ENCODE measurements around the gene NFXL1. TPM values are rescaled to one million over a fixed set of nuclear protein-coding genes. Genes with fewer than 3 reads are reported as not detected.

NFXL1 gene
- total and polyA plus RNA-seq, 2 experiments from 2014 or later, result 8.6 to 14.4 TPM

DNA sequence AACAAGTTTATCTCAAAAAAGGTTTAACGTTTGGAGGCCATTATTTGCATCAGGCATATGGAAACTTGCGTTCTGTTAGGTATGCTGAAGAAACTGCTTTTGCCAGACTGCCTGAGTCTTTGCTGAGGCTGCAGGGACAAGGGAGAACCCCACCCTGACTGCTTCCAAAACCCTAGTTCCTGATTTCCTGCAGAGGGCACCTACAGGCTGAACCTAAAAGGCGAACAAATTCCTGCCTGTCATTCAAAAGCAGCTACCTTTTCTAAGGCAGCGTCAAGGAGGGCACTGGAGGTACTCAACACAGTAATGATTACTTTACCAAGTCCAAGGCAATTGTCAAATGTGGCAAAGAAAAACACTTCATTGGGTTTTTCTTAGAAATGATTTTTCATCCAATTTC, 75.9 kb downstream of the NFXL1 start:
- H3K9me3 ChIP-seq (ENCODE audit: low read depth), result no peaks in the 10 kb centered on the region
- H3K36me3 ChIP-seq, result no peaks in the 10 kb centered on the region
- no peaks in the 10 kb centered on the region for H3K27me3 ChIP-seq
- TF ChIP-seq, protein P1, sequence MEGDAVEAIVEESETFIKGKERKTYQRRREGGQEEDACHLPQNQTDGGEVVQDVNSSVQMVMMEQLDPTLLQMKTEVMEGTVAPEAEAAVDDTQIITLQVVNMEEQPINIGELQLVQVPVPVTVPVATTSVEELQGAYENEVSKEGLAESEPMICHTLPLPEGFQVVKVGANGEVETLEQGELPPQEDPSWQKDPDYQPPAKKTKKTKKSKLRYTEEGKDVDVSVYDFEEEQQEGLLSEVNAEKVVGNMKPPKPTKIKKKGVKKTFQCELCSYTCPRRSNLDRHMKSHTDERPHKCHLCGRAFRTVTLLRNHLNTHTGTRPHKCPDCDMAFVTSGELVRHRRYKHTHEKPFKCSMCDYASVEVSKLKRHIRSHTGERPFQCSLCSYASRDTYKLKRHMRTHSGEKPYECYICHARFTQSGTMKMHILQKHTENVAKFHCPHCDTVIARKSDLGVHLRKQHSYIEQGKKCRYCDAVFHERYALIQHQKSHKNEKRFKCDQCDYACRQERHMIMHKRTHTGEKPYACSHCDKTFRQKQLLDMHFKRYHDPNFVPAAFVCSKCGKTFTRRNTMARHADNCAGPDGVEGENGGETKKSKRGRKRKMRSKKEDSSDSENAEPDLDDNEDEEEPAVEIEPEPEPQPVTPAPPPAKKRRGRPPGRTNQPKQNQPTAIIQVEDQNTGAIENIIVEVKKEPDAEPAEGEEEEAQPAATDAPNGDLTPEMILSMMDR (IDR thresholded peaks at IDR 0.05; ENCODE audit: low read depth, low read length), result peak; percentile 5
- peak overlapping the region; percentile 82 for H3K4me3 ChIP-seq
- H3K4me1 ChIP-seq (ENCODE audit: low read depth), result peaks cover 31% of the 10 kb centered on the region
- H3K27ac ChIP-seq, result peak overlapping the region; percentile 92
- peak in 1 of 2 donors; percentile 36 for DNase-seq (ENCODE audit: low read depth in 1 of 2, low spot score in 1 of 2)

GRCh38 chr4:47837908-47838294, 76.5 kb downstream of the NFXL1 start, which contains the start of gene CORIN:
TSS of gene CORIN (minus strand) at chr4:47838067. CDS start at chr4:47837949, 118 bp downstream.
- TF ChIP-seq, protein P1 (IDR thresholded peaks at IDR 0.05; ENCODE audit: low read depth, low read length), result no peak
- H3K9me3 ChIP-seq (ENCODE audit: low read depth), result no peaks in the 10 kb centered on the region
- peak within 1 kb of the TSS; percentile 82 for H3K4me3 ChIP-seq
- H3K4me1 ChIP-seq (ENCODE audit: low read depth), result peaks cover 31% of the 10 kb centered on the region
- H3K36me3 ChIP-seq, result no peaks in the 10 kb centered on the region
- peak within 1 kb of the TSS; percentile 92 for H3K27ac ChIP-seq
- H3K27me3 ChIP-seq, result no peaks in the 10 kb centered on the region
- DNase-seq (ENCODE audit: low read depth in 1 of 2, low spot score in 1 of 2), result peak in 1 of 2 donors; percentile 34

GRCh38 chr4:47837094-47837907, 77.1 kb downstream of the NFXL1 start:
- TF ChIP-seq, protein P1 (IDR thresholded peaks at IDR 0.05; ENCODE audit: low read depth, low read length), result no peak
- Histone ChIP-seq H3K27ac (peak overlapping the region; percentile 92), H3K4me1 (ENCODE audit: low read depth) (peaks cover 31% of the 10 kb centered on the region), H3K27me3 (no peaks in the 10 kb centered on the region), H3K36me3 (no peaks in the 10 kb centered on the region), H3K4me3 (peak overlapping the region; percentile 82), H3K9me3 (ENCODE audit: low read depth) (no peaks in the 10 kb centered on the region)
- DNase-seq (ENCODE audit: low read depth in 1 of 2, low spot score in 1 of 2), result peak; percentile 19 to 75

GRCh38 chr4:47836641-47837093, 77.7 kb downstream of the NFXL1 start:
- H3K27ac ChIP-seq, result peak overlapping the region; percentile 92
- peaks cover 37% of the 10 kb centered on the region for H3K4me1 ChIP-seq (ENCODE audit: low read depth)
- no peaks in the 10 kb centered on the region for H3K36me3 ChIP-seq
- TF ChIP-seq, protein P1 (IDR thresholded peaks at IDR 0.05; ENCODE audit: low read depth, low read length), result peak; percentile 75
- H3K9me3 ChIP-seq (ENCODE audit: low read depth), result no peaks in the 10 kb centered on the region
- no peaks in the 10 kb centered on the region for H3K27me3 ChIP-seq
- peak; percentile 83 to 91 for DNase-seq (ENCODE audit: low read depth in 1 of 2, low spot score in 1 of 2)
- peak overlapping the region; percentile 82 for H3K4me3 ChIP-seq

DNA sequence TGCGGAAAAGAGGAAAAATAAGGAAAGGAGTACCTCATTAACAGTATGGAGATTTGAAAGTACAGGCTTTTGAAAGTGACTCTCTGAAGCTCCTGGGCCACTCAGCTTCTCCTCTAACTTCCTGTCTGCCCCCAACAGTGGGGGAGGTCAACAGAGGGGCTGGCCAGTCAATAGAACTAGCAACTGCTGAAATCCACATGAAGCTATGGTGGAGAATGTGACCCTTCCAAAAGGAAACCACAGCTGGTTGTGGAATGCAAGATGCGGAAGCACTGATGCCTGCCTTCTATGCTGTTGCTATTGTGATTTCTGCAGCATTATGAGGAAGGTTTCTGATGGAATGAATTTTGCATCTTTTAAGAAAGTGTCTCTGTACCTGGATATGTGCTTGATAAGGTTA, 78.9 kb downstream of the NFXL1 start:
- Histone ChIP-seq H3K4me1 (ENCODE audit: low read depth) (peaks cover 48% of the 10 kb centered on the region), H3K27me3 (no peaks in the 10 kb centered on the region), H3K9me3 (ENCODE audit: low read depth) (no peaks in the 10 kb centered on the region), H3K36me3 (no peaks in the 10 kb centered on the region), H3K4me3 (peak overlapping the region; percentile 82), H3K27ac (peak overlapping the region; percentile 92)
- TF ChIP-seq, protein P1 (IDR thresholded peaks at IDR 0.05; ENCODE audit: low read depth, low read length), result no peak
- DNase-seq (ENCODE audit: low read depth in 1 of 2, low spot score in 1 of 2), result peak in 1 of 2 donors; percentile 48
